Coronary artery (tissue), 2 donors: ENCODE results near the gene CDH4.

Source experiments
- DNase-seq: peaks from one replicate; pipeline ENCODE4 v3.0.0-alpha.2; 2017; ENCODE audit warnings: low spot score
- H3K27ac ChIP-seq, 2 donors: fragments of 200-600 bp; sonication (generic); one replicate each; pipeline ENCODE4 v1.5.1; 2016 to 2019
- H3K4me3 ChIP-seq: fragments of 200-600 bp; sonication (generic); 2 replicates; pipeline ENCODE4 v1.5.1; 2016; ENCODE audit warnings: mild to moderate bottlenecking, moderate library complexity
- CTCF ChIP-seq: fragments of 200-600 bp; sonication (generic); IDR thresholded peaks from one replicate; pipeline ENCODE4 v1.5.1; 2019; ENCODE audit warnings: antibody characterized with exemption

Gene CDH4

GRCh38 chr20:61841966-61842365 is 589.9 kb downstream of the CDH4 start:
- Histone ChIP-seq H3K27ac (no peak overlapping the region), H3K4me3 (no peak overlapping the region)
- TF ChIP-seq CTCF, result no peak
- no peak for DNase-seq

GRCh38 chr20:61844621-61845020 is 592.6 kb downstream of the CDH4 start:
- no peak for TF ChIP-seq CTCF
- no peak for DNase-seq
- Histone ChIP-seq H3K27ac (no peak overlapping the region), H3K4me3 (no peak overlapping the region)

GRCh38 chr20:61845233-61845671 is 593.2 kb downstream of the CDH4 start:
- no peak for TF ChIP-seq CTCF

GRCh38 chr20:61846074-61846473 is 594.0 kb downstream of the CDH4 start:
- H3K27ac ChIP-seq, result no peak overlapping the region
- H3K4me3 ChIP-seq, result no peak overlapping the region
- DNase-seq, result no peak
- TF ChIP-seq CTCF, result no peak

More at GRCh38 chr20:61845233-61845671, 593.2 kb downstream of the CDH4 start:
- no peak for DNase-seq
- no peak overlapping the region for H3K27ac ChIP-seq
- H3K4me3 ChIP-seq, result no peak overlapping the region

- H3K4me3 ChIP-seq, result no peak overlapping the region
Observed at GRCh38 chr20:61846741-61847419, 594.8 kb downstream of the CDH4 start.

GRCh38 chr20:61847420-61847748 is 595.3 kb downstream of the CDH4 start:
- DNase-seq, result no peak
- TF ChIP-seq CTCF, result no peak
- H3K27ac ChIP-seq, result no peak overlapping the region
- no peak overlapping the region for H3K4me3 ChIP-seq

More at GRCh38 chr20:61846741-61847419, 594.8 kb downstream of the CDH4 start:
- no peak for DNase-seq
- TF ChIP-seq CTCF, result no peak
- no peak overlapping the region for H3K27ac ChIP-seq

- Histone ChIP-seq H3K4me3 (no peak overlapping the region), H3K27ac (no peak overlapping the region)
- DNase-seq, result no peak
- no peak for TF ChIP-seq CTCF
Observed at GRCh38 chr20:61847986-61848385, 595.9 kb downstream of the CDH4 start.
